OCI-LY1 (cell line): ENCODE data around the gene SPTSSA.

Experiments used
- EZH2 ChIP-seq: fragments of 200-600 bp; sonication (generic), shearing (Covaris generic); IDR thresholded peaks from 2 replicates; pipeline ENCODE4 v1.8.0; 2017; ENCODE audit warnings: borderline replicate concordance, mixed run types, mild to moderate bottlenecking, antibody characterized with exemption, low read length, moderate library complexity, mixed read lengths
- TF ChIP-seq, protein P1 (sequence below): fragments of 200-600 bp; sonication (generic), shearing (Covaris generic); IDR thresholded peaks from 2 replicates; pipeline ENCODE4 v1.5.1; 2017; ENCODE audit warnings: mild to moderate bottlenecking, antibody characterized with exemption, low read length, moderate library complexity, mixed read lengths

DNA sequence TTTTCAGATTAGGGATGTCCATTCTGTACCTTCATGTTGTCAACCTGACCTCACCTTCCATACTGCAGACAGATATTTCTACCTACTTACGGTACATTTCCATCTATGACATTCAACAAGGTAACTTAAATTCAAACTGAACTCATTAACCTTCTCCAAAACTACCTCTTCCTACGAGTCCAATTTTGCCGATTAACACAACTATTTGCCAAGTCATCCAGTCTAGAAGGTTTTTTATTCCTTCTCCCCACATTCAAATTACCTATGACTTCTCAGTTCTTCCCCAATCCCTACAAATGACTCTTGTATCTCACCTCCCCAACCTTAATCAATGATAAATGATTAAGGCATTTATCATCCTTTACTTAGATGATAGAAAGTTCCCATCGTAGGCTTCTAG, 23.6 kb downstream of the SPTSSA start:
- TF ChIP-seq, protein P1, sequence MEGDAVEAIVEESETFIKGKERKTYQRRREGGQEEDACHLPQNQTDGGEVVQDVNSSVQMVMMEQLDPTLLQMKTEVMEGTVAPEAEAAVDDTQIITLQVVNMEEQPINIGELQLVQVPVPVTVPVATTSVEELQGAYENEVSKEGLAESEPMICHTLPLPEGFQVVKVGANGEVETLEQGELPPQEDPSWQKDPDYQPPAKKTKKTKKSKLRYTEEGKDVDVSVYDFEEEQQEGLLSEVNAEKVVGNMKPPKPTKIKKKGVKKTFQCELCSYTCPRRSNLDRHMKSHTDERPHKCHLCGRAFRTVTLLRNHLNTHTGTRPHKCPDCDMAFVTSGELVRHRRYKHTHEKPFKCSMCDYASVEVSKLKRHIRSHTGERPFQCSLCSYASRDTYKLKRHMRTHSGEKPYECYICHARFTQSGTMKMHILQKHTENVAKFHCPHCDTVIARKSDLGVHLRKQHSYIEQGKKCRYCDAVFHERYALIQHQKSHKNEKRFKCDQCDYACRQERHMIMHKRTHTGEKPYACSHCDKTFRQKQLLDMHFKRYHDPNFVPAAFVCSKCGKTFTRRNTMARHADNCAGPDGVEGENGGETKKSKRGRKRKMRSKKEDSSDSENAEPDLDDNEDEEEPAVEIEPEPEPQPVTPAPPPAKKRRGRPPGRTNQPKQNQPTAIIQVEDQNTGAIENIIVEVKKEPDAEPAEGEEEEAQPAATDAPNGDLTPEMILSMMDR, result no peak
- TF ChIP-seq EZH2, result no peak
